HG02798 (cell line): ENCODE measurements around the gene LGALS4.
"Not testable (repeated sequence)": the region's sequence is repeated elsewhere in the genome, so short reads cannot be mapped to it uniquely, and the experiment has no call there.

ENCODE experiments used
- ATAC-seq: cut with Tn5 transposase; IDR thresholded peaks from one replicate; pipeline ENCODE4 v1.9.1; 2021; ENCODE audit warnings: mild to moderate bottlenecking; ENCODE audit not compliant: unreplicated experiment, poor library complexity

The LGALS4 gene

GRCh38 chr19:38778733-38779132, 34.0 kb downstream of the LGALS4 start:
- ATAC-seq = no peak

GRCh38 chr19:38774181-38774950, 38.4 kb downstream of the LGALS4 start:
- no peak for ATAC-seq

GRCh38 chr19:38773469-38774177, 39.1 kb downstream of the LGALS4 start, which contains the start of gene LGALS7:
Gene LGALS7 (minus strand): TSS chr19:38773517. CDS start chr19:38773492, 25 bp downstream.
- no peak for ATAC-seq

- not testable (repeated sequence) for ATAC-seq
Observed at GRCh38 chr19:38771569-38771968, 41.2 kb downstream of the LGALS4 start.

- ATAC-seq = peak; percentile 64
Observed at GRCh38 chr19:38770949-38771275, 41.8 kb downstream of the LGALS4 start.

GRCh38 chr19:38770228-38770948, 42.4 kb downstream of the LGALS4 start:
- not testable (repeated sequence) for ATAC-seq

DNA sequence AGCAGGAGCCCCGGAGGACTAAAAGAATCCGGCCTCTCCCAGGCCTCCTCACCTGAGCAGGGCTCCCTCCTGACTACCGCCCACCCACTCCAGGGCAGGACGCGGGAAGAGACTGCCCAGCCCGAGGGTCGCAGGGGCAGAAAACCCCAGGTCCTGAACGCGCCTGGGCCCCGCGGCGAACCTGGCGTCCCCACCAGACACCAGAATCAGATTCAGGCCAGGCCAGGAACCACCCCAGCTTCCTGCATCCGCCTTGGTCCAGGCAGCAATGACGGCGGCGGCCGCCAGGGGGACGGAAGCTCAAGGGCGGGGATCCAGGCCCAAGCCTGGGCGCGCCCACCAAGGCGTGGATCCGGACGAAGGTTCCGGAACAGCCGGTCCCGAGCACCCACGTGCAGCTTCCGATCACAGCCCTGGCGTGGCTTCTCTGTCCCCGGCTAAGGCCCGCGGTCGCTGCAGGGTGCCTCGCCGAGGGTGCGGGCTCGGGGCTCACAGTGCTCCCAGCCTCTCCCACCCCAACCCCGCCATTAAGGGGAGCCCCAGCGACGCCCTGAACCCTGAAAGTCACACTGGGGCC, 43.0 kb downstream of the LGALS4 start:
- peak; percentile 71 for ATAC-seq

GRCh38 chr19:38766276-38767047, 46.3 kb downstream of the LGALS4 start:
- no peak for ATAC-seq

- ATAC-seq = no peak
Observed at GRCh38 chr19:38765214-38765613, 47.5 kb downstream of the LGALS4 start.

GRCh38 chr19:38763795-38764220, 48.9 kb downstream of the LGALS4 start:
- no peak for ATAC-seq

DNA sequence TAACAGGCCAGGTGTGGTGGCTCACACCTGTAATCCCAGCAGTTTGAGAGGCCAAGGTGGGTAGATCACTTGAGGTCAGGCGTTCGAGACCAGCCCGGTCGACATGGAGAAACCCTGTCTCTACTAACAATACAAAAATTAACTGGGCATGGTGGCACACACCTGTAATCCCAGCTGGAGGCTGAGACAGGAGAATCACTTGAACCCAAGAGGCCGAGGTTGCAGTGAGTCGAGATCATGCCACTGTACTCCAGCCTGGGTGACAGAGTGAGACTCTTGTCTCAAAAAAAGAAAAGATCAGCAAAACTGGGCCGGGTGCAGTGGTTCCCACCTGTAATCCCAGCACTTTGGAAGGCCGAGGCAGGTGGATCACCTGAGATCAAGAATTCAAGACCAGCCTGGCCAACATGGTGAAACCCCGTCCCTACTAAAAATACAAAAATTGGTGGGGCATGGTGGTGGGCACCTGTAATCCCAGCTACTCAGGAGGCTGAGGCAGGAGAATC, 50.8 kb downstream of the LGALS4 start:
- ATAC-seq = not testable (repeated sequence)

GRCh38 chr19:38760805-38761517, 51.8 kb downstream of the LGALS4 start:
- ATAC-seq = not testable (repeated sequence)

- no peak for ATAC-seq
Observed at GRCh38 chr19:38759590-38760003, 53.1 kb downstream of the LGALS4 start.

- ATAC-seq = not testable (repeated sequence)
Observed at GRCh38 chr19:38754196-38754595, 58.5 kb downstream of the LGALS4 start.

DNA sequence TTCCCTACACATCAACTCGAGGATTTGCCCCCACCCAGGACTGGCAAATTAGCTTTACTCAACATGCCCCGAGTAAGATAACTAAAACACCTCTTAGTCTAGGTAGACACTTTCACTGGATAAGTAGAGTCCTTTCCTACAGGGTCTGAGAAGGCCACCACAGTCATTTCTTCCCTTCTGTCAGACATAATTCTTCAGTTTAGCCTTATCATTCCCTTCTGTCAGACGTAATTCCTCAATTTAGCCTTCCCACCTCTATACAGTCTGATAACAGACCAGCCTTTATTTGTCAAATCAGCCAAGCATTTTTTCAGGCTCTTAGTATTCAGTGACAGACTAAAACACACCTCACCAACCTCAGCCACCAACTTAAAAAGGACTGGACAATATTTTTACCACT, 59.0 kb downstream of the LGALS4 start:
- ATAC-seq = not testable (repeated sequence)
